GM18951 (cell line): Measurements from ENCODE around the gene SRRM2.

ENCODE experiments used
- POLR2A ChIP-seq: IDR thresholded peaks from 4 replicates; pipeline ENCODE4 v1.6.1; 2011; ENCODE audit warnings: mild to moderate bottlenecking; ENCODE audit not compliant: insufficient read length, insufficient read depth; ENCODE audit errors: extremely low read depth
- in situ Hi-C: fragments of 300-500 bp; cut with MboI; formaldehyde crosslinking; loops from one replicate; pipeline ENCODE4 v1.12.0; 2022; ENCODE audit warnings: low sequenced_read_pairs, mixed read lengths, inconsistent platforms; ENCODE audit not compliant: unreplicated experiment

SRRM2 gene

GRCh38 chr16:2775765-2776499 lies 23.5 kb downstream of the SRRM2 start:
- TF ChIP-seq POLR2A: no peak
- in situ Hi-C loops: no loop called here

GRCh38 chr16:2776500-2777139 lies 24.2 kb downstream of the SRRM2 start:
- no peak for TF ChIP-seq POLR2A
- in situ Hi-C loops: no loop called here

GRCh38 chr16:2777231-2777902 lies 24.9 kb downstream of the SRRM2 start, which contains the start of gene ELOB:
Gene ELOB, minus strand, starts transcription at chr16:2777280. Its CDS starts 41 bp downstream, at chr16:2777239.
- in situ Hi-C loops: no loop called here
- peak; percentile 86 for TF ChIP-seq POLR2A

GRCh38 chr16:2777903-2778629 lies 25.6 kb downstream of the SRRM2 start:
- TF ChIP-seq POLR2A: peak; percentile 28
- in situ Hi-C loops: no loop called here

GRCh38 chr16:2778630-2778958 lies 26.2 kb downstream of the SRRM2 start:
- no peak for TF ChIP-seq POLR2A
- in situ Hi-C loops: no loop called here

DNA sequence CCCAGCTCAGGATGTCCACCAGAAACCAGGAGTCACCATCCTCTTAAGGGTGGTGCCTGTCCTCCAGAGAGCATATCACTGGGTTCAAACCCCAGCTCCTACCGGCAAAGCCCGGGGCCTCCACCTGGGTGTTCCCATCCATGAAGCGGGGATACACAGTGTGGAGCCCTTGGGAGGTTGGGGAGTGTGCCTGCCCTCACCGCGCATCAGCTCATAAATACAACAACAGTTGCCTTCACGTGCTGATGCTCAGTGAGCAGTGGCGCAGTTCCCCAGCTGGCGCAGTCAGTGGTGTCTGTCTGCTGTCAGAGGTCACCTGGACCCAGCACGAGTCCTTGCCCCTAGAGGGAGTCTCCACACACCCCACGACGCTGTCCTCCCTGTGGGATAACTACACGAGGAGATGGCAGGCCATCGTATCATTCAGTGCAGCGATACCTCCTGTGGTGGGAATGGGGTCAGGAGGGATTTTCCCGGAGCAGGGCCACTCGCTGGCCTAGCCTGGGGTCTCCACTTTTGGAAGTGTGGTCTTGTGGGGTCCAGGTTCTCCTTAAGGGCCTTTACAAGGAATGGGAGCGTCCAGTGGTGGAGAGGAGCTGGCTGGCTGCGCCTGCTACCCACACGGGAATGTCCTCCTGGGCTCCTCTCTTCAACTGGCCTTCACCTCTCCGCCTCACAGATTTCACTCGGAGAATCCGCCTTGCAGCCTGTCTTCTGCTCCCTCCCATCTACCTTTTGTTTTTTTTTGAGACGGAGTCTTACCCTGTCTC lies 26.9 kb downstream of the SRRM2 start:
- in situ Hi-C loops: no loop called here
- peak; percentile 30 for TF ChIP-seq POLR2A

- no peak for TF ChIP-seq POLR2A
- in situ Hi-C loops: no loop called here
Measured at GRCh38 chr16:2779978-2780898, 27.8 kb downstream of the SRRM2 start.

DNA sequence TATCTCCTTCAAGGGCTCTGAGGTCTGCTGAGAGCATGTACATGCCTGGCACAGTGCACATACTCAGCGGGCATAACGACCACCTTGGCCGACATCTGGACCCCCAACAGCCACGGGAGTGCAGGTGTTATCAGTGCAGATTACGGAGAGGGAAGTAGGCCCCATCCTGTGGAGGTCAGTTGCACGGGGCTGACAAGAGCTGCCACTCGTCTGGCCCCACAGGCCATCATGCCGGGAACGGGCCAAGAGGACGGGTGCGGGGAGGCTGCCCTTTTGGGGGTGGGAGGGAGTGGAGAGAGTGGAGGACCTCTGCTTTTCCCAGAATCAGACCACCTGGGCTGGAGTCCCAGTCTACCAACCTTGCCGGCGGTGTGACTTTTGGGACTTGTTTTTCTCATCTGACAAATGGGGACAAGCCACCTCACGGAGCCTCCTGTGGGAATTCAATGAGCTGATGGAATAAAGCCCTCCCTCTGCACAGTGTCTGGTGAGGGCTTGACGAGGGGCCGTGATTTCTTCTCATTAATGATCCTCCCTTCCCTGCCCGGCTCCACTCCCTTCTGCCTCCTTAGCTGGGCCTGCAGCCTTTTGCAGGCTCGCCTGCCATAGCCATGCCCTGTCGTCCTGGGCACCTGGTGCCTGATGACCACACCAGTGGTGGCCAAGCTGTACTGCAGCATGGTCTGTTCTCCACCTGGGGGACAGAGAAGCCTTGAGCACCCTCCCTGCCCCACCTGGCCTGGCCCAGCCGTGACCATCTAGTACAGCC lies 30.3 kb downstream of the SRRM2 start:
- no peak for TF ChIP-seq POLR2A
- in situ Hi-C loops: no loop called here

DNA sequence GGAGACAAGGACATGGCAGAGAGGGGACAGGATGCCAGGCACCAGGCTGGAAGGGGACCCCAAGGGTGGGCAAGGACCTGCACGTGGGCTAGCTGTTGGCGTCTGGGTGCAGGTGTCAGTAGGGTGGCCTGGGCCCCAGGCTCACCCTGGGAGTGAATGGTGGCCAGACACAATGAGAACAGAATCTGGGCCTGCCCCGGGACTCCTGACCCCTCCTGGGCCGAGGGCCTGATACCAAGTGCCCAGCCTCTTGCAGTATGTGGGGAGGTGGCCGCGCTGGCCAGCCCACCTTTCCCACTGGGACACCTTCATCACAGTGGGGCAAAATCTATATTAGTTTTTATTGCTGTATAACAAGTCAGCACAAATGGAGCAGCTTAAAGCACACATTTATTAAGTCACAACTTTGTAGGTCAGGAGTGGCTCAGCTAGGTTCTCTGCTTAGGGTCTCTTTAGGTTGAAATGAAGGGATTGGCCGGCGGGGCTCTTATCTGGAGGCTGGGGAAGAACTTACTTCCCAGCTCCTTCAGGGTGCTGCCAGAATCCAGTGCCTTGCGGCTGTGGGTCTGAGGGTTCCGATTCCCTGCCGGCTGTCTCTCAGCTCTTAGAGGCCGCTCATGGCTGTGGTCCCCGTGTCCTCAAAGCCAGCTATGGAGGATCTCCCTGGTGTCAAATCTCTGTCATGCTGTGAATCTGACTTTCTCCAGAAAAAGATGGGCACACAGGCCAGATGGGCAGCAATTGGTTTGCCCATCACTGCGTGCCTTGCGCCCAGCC lies 31.3 kb downstream of the SRRM2 start:
- no peak for TF ChIP-seq POLR2A

GRCh38 chr16:2784358-2785100 lies 32.1 kb downstream of the SRRM2 start:
- no peak for TF ChIP-seq POLR2A
- in situ Hi-C loops: no loop called here

More for the DNA sequence above, 31.3 kb downstream of the SRRM2 start:
- in situ Hi-C loops: no loop called here
